Stimulated activated CD4-positive, alpha-beta T cell treated with anti-CD3 and anti-CD28 coated beads, TNF-alpha, amount 100 ng/mL, for 48 hours (primary cell): ENCODE measurements around the gene CEP290.
A peak's percentile ranks its signal among the peaks of the same experiment; 100 is the strongest.

Experiments used
- DNase-seq, 3 donors: peaks; one replicate each; pipeline ENCODE4 v3.0.0-alpha.2; 2020; ENCODE audit warnings: low read depth in 3 of 3

Gene CEP290

DNA sequence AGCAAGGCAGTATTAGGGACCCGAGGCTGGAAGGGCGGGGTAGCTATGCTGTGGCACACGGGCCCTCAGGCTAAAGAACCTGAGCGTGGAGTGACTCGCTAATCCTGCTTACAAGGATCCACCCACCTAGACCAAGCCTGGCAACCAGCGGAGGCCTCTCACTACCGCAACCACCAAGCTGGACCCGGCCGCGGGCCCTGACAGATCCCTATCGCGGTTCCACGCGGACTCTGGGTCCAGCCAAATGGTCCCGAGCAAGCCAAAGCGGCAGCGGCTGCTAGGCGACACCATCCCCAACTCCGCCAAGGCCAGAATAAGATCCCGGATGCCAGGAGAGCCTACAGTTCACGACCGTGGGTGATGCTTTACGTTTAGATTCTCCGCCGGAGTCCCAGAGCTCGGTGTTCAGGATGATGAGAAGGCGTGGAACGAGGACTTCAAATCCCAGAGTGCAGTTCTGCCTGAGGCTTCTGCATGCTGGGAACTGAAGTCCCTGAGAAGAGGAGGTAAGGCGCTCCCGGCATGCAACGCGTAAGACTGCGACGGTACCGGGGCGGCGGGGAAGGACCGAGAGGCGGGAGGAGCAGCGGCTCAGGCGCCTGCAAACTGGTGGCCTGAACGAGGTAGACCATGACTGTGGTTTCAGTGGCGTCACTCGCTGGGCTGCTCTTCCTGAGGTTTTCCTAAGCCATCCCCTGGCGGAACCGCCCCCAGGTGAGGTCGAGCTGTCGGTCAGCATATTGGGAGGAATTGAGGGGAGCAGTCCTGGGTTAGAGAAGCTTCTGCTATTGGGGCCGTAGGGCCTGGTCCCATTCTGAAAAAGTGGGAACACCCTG is at the start of gene CEP290, which contains the start of gene TMTC3:
Gene CEP290, minus strand, starts transcription at position 315 of the 836 bp plus-strand sequence. CDS start 781 bp downstream, outside the sequence.
Gene TMTC3, plus strand, starts transcription at position 534 of the 836 bp plus-strand sequence. CDS start 6,009 bp downstream, outside the sequence.
- DNase-seq: peak; percentile 77 to 89 (median 80)

DNA sequence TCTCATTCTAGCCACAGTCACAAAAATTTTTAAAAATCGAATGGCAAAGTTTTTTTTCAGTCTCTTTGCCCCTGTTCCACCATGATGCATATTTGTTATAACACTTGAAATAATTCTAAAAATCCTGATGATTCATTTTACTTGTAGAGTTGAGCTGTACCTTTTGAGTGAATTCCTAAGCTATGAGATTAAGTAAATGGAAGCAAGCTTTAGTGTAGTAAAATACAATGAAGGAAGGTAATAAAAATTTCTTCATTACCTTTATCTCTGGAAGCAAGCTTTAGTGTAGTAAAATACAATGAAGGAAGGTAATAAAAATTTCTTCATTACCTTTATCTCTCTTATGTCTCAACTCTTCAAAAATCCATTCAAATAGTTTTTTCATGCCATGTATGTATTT is 46.3 kb upstream of the CEP290 start:
- DNase-seq: no peak

GRCh38 chr12:88187571-88187970 is 45.7 kb upstream of the CEP290 start:
- no peak for DNase-seq

GRCh38 chr12:88185988-88186387 is 44.1 kb upstream of the CEP290 start:
- DNase-seq: no peak

GRCh38 chr12:88185279-88185678 is 43.4 kb upstream of the CEP290 start:
- DNase-seq: no peak

DNA sequence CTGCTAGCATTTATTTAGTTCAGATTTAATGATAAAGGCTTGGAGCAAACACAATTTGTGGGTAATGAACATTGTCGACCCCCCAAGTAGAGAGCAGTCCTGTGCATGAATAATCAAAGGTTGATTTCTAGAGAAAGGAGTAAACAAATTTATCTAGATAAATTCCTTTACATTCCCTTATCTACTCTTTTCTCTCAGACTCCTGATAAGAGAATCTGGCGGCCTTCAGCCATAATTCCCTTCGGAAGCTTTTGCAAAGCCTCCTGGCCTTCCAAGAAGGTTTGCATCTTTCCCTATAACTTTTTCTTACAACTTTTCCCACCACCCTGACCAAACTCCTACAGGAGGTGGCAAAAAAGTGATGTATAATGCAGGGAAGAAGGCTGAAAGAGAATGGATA is 42.3 kb upstream of the CEP290 start:
- no peak for DNase-seq

GRCh38 chr12:88182416-88182815 is 40.5 kb upstream of the CEP290 start:
- DNase-seq: no peak

DNA sequence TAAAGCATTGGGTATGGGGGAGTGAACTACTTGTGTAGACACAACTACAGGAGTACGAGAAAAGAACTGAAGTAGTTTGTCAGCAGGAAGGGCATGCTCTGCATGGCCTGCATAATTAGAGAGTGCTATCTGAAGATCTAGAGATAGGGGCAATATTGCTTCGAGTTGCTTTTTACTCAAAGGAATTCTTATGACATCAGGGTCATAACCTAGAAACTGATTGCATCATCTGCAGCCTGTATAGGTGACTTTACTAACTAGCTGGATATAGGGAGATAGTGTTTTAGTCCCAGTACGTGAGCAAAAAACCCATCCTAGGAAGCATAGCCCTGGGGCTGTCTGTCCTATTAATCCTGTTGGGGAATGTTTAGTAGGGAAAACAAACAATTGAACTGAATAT is 40.0 kb upstream of the CEP290 start:
- no peak for DNase-seq

DNA sequence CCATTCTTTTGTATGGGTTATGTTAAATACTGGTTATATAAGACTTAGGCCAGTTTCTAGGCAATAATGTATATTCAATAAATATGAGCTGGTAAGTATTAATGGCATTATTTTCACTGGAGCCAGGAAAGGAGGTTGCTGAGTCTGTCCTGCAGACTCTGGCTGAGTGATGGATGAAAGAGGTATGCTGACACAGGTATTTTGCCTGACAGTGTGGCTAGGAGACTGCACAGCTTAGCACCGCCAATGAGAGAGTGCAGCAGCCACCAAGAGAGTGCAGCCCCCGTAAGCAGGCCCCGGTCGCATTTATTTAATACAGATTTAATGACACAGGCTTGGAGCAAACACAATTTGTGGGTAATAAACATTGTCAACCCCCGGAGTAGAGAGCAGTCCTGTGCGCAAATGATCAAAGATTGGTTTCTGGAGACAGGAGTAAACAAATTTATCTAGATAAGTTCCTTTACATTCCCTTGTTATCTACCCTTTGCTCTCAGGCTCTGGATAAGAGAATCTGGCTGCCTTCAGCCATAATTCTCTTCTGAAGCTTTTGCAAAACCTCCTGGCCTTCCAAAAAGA is 37.6 kb upstream of the CEP290 start:
- no peak for DNase-seq

- no peak for DNase-seq
Measured at GRCh38 chr12:88175544-88175943, 33.7 kb upstream of the CEP290 start.

- no peak for DNase-seq
Measured at GRCh38 chr12:88172844-88173407, 31.0 kb upstream of the CEP290 start.

DNA sequence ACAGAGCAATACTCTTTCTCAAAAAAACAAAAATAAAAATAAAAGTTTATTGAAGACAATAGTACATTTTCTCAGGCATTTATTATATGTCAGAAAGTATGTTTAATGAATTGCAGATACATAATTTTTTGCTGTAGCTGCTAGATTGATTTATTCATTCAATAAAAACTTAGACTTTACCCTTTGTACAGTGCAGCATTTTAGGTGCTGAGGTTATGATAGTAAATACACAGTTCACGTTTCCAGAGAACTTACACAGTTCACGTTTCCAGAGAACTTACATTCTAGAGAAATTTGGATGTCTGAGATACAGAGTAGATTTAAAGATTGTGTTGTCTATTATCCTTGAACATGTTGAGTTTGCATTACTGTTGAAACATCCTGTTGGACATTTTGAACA is 25.5 kb upstream of the CEP290 start:
- no peak for DNase-seq

GRCh38 chr12:88166179-88166578 is 24.3 kb upstream of the CEP290 start:
- DNase-seq: no peak

DNA sequence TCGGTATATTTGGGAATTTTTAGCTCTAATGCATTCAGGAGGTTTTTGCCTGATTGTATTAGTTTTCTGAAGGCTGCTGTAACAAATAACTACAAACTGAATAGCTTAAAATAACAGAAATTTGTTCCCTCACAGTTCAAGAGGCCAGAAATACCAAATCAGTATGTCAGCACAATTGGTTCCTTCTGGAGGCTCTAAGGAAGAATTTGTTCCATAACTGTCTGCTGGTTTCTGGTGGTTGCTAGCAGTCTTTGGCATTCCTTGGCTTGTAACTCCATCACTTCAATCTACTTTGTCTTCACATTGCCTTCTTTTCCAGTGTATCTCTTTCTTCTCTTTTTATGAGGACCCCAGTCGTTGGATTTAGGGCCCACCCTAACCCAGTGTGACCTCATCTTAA is 21.5 kb upstream of the CEP290 start:
- no peak for DNase-seq

DNA sequence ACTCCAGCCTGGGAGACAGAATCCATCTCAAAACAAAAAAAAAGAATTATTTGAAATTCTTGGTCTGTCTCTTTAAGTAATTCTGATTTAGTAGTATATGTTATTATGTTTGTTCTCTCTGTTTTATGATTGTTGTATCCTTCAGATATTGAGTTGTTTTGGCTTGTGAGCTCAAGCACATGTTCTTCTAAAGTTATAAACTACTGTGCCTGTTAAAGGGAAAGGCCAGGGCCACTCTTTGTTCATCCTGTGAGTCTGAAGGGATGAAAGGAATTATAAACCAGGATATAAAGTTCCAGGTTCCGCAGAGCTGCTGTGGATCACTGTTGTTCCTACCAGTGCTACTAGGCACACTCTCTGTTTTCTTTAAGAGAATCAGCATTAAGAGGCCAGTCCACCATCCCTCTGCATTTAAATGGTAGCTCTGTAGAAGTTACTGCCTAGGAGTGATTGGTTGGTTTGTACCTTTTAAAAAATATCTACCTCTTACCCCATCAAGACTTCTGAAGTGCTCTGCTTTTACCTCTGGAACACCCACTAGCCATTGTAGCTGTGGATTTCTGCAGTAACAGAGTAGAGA is 14.3 kb upstream of the CEP290 start:
- DNase-seq: no peak

- no peak for DNase-seq
Measured at GRCh38 chr12:88153959-88154358, 12.1 kb upstream of the CEP290 start.

DNA sequence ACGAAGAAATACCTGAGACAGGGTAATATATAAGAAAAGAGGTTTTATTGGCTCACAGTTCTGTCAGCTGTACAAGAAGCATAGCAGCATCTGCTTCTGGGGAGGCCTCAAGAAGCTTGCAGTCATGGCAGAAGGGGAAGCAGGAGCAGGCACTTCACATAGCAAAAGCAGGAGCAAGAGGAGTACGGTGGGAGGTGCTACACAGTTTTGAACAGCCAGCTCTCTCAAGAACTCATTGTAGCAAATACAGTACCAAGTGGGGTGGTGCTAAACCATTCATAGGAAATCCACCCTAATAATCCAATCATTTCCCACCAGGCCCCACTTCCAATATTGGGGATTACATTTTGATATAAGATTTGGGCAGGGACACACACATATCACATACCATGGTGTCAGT is 8.2 kb upstream of the CEP290 start:
- no peak for DNase-seq

- DNase-seq: no peak
Measured at GRCh38 chr12:88145567-88146505, 3.9 kb upstream of the CEP290 start.

- DNase-seq: no peak
Measured at GRCh38 chr12:88144546-88145468, 2.9 kb upstream of the CEP290 start.

GRCh38 chr12:88144037-88144436 is 2.1 kb upstream of the CEP290 start:
- no peak for DNase-seq
